LoVo (cell line): ENCODE data around the gene SDCCAG8.
"Not testable (repeated sequence)": the region's sequence is repeated elsewhere in the genome, so short reads cannot be mapped to it uniquely, and the experiment has no call there.

Source experiments
- DNase-seq: peaks from one replicate; pipeline ENCODE4 v3.0.0-alpha.2; 2016; ENCODE audit warnings: low spot score

Gene SDCCAG8

GRCh38 chr1:243255791-243256512, at the start of gene SDCCAG8:
Gene SDCCAG8 (plus strand): TSS chr1:243256041. CDS start chr1:243256174, 133 bp downstream.
- DNase-seq = peak; percentile 98

GRCh38 chr1:243211984-243212383, 43.9 kb upstream of the SDCCAG8 start:
- not testable (repeated sequence) for DNase-seq

GRCh38 chr1:243213045-243213787, 42.6 kb upstream of the SDCCAG8 start:
- no peak for DNase-seq

GRCh38 chr1:243215276-243215875, 40.5 kb upstream of the SDCCAG8 start:
- not testable (repeated sequence) for DNase-seq

GRCh38 chr1:243216741-243217140, 39.1 kb upstream of the SDCCAG8 start:
- DNase-seq = no peak

GRCh38 chr1:243217349-243217748, 38.5 kb upstream of the SDCCAG8 start:
- DNase-seq = no peak

GRCh38 chr1:243218059-243218458, 37.8 kb upstream of the SDCCAG8 start:
- no peak for DNase-seq

- DNase-seq = no peak
Measured at GRCh38 chr1:243227622-243228021, 28.2 kb upstream of the SDCCAG8 start.

- no peak for DNase-seq
Measured at GRCh38 chr1:243229526-243229925, 26.3 kb upstream of the SDCCAG8 start.

GRCh38 chr1:243230914-243231313, 24.9 kb upstream of the SDCCAG8 start:
- DNase-seq = no peak

- DNase-seq = no peak
Measured at GRCh38 chr1:243233908-243234307, 21.9 kb upstream of the SDCCAG8 start.

GRCh38 chr1:243234978-243235647, 20.7 kb upstream of the SDCCAG8 start:
- DNase-seq = no peak

GRCh38 chr1:243236604-243237252, 19.1 kb upstream of the SDCCAG8 start:
- no peak for DNase-seq

GRCh38 chr1:243244432-243244841, 11.4 kb upstream of the SDCCAG8 start:
- no peak for DNase-seq

GRCh38 chr1:243246916-243247315, 8.9 kb upstream of the SDCCAG8 start:
- DNase-seq = no peak

GRCh38 chr1:243247901-243248300, 7.9 kb upstream of the SDCCAG8 start:
- DNase-seq = no peak

- no peak for DNase-seq
Measured at GRCh38 chr1:243249214-243249613, 6.6 kb upstream of the SDCCAG8 start.

GRCh38 chr1:243250102-243250501, 5.7 kb upstream of the SDCCAG8 start:
- no peak for DNase-seq

- no peak for DNase-seq
Measured at GRCh38 chr1:243251539-243251938, 4.3 kb upstream of the SDCCAG8 start.

- DNase-seq = no peak
Measured at GRCh38 chr1:243253211-243253925, 2.5 kb upstream of the SDCCAG8 start.

- DNase-seq = no peak
Measured at GRCh38 chr1:243253926-243254232, 2.0 kb upstream of the SDCCAG8 start.
